ENCODE data around the gene SPNS1.

DNA sequence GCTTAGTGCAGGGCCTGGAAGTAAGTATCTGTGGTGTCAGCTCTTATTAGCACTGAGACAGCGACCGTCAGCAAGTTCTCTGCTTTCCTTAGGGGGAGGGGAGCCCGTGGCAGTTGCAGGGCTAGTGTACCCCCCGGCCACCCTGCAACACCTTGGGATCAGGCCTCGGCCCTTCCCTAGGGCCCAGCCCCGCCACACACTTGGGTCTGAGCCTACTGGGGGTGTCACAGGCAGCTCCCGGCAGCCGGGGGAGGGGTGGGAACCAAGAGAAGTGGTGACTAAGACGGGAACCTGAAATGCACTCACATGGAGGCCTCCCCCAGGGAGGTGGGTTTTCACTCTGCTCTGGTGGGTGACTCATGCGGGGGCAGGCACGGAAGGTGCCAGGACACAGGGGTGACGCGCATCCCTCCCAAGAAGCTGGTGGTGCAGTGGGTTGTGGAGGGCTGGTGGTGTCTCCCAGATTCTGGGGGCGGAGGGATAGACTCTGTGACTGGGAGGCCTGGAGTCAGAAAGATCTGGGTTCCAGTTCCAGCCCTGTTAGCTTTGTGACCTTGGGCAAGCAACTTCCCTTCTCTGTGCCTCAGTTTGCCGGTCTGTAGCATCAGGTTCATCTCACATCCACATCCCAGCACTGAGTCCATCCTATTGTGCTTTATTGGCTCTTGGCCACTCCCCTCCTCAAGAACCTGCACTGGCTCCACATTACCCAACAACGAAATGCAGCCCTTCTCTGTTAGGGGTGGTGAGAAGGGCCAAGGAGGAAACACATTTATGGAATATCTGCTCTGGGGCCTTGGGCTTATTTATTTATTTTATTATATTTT is 54.8 kb downstream of the SPNS1 start:
- TF ChIP-seq EZH2 (IDR thresholded peaks at IDR 0.05) (no peak), POLR2AphosphoS5 (IDR thresholded peaks at IDR 0.05; ENCODE audit: borderline replicate concordance, low read depth, low read length) (no peak)
